ENCODE results near the gene GRM2.

GRM2 gene

DNA sequence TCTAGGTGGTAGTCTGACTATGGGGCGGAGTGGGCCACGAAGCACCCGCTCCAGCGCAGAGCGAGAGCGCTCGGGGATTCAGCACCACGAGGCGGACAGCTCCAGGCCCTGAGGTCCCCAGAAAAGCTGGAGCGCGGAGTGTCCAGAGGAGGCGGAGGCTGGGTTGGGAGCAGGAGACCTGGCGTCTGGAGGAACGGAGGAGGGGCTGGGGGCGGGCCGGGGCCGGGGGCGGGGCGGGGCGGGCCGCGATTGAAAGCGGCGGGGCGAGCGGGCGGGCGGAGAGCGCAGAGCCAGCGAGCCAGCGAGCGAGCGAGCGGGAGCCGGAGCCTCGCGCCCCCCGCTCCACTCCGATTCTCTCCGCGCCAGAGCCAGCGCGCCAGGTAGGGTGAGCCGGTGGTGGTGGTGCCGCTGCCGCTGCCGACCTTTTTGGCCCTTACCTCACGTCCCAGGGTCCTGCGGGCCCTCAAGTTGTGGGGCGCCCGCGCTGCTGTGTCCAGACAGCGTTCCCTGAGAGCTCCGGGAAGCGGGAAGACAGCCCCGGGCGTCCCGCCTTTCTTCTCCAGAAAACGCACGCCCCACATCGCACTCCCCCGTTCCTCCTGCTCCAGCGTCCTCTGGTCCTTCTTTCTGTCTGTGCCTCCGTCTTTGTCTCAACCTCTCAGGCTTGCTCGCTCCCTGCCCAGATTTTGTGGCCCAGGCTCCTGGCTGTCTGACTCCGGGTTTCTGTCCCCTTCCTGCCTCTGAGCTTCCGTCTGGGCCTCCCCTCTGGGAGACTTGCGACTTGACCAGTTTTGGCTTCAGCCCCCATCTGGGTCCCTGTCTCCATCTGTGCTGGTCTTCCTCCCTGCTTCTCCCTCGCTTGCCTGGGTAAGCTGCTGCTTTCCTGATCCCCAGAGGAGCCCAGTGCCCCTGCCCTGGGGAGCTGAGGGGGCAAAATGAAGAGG, at the start of gene GRM2:
Gene GRM2 (plus strand): TSS at position 281 of the 944 bp plus-strand sequence. CDS start 1,916 bp downstream, outside the sequence.
- DNase-seq, result peak in 1 of 2 donors; percentile 12

DNA sequence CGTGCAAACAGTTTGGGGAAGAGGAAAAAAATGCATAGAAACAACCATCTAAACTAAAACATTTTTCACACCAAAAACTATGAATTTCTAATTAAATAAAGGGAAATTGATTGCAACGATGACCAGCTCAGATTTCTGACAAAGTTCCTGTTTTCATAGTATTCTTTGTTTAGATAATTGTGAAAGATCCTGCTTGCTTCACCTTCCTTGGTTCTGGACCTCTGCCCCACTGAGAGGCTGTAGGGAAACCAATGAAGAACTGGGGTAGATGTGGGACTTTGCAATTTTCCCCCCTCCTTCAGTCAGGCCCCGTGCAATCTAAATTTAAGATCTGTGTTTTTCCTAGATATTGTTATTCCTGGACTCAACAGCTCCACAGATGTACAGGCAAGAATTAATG, 49.6 kb upstream of the GRM2 start:
- no peak for DNase-seq

DNA sequence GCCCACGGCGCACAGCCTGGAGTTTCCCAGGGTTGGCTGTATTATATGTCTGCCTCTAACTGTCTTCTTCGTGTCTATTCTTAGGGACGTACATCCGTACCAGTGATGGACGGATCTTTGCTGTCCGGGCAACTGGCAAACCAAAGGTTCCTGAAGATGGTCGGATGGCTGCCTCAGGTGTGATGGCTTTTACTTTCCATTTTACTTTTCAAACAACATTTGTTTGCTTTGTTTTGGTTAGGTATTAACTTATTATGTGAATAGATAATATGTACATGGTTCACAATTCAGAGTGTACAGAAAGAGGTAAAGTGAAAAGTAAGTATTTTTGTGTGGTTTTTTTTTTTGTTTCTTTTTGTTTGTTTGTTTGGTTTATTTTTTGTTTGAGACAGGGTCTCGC, 46.9 kb upstream of the GRM2 start:
- no peak for DNase-seq

DNA sequence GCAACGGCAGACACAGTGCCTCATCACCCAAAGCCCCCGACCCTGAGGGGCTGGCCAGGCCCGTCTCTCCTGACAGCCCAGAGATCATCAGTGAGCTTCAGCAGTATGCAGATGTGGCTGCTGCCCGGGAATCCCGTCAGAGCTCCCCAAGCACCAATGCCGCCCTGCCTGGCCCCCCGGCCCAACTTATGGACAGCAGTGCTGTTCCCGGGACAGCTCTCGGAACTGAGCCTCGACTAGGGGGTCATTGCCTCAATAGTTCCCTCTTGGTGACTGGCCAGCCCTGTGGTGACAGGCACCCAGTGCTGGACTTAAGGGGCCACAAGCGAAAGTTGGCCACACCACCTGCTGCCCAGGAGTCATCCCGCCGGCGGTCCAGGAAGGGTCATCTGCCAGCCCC, 44.4 kb upstream of the GRM2 start:
- DNase-seq, result no peak

DNA sequence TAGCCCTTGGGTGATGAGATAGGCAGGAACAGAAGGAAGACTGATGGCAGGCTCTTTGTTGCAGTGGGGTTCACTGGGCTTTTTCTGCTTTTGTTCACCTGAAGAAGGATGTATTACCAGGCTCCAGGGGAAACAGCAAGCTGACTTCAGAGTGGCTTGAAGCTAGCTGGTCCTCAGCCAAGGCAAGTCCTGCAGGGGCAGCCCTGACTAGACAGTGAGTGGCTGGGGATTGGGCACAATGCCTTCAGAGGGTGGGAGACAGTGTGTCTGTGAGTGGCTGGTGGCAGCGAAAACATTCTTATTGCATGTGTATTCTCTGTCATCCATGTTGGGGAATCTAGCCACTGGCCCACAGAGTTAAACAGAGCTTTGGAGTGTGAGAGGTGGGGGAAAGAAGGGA, 38.1 kb upstream of the GRM2 start:
- no peak for DNase-seq

DNA sequence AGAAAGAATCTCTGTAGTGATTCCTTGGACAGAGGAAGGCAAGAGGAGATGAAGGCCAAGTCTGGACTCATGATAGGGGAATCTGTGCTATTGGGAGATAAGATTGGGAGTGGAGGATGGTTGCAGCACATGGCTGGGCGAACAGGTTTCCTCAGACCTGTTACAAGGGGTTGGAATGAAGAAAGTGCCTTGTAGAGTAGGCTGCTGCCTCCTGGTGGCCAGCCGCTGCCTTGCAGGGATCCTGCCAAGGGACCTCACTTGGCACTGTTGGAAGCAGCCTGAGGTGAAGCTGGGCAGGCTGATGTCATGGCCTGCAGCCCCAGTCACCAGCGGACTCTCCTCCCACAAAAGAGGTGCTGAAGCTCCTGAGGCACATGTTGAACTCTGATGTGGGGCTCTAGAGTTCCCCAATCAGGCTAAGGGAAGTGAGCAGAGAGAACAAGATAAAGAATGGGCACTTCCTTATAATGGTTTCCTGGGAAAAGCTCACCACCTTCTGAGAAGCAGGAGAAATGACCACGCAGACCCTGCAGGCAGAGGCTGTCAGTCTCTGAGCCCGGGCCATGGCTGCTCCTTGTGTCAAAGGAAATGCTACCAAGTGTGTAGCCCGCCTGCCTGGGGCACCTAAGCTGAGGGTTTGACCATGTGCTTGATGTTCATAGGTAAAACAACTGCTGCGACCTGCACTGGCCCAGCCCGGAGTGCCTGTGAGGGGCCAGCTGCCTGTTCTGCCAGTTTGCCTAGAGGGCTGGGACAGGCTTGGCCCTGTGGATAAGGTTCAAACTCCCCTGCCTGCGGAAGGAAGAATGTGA, 37.4 kb upstream of the GRM2 start:
- peak; percentile 83 for DNase-seq

DNA sequence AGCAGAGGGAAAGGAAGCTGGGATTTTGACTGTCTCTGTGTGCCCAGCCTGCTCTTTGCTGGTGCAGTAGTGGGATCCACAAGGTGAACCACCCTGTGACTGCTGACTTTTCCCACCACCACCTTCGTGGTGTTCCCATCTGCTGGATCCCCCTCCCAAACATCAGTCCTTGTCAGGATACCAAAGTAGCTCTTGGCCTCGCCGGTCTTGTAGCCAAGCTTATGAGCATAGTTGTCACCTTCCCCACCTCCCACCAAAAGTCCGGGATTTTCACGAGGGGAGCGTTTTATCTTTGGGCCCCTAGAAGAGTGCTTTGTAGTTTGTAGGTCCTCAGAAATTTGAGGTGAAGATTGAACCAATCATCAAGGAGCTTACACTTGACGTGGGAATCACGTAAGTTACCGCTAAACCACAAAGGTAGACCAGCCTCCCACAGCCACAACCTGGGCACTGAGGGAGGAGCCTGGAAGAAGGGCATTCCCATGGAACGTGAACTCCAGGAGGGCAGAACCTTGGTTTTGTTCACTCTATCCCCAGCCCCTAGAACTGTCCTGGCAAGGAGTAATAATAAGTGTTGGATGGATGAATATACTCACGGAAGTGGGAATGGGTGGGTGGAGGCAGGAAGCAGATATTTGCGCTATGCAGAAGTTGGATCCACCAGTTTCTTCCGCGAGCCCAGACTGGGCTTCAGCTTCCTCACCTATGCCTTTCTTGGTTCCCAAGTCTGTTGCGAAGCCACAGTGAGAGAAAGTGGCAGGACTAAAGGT, 36.6 kb upstream of the GRM2 start:
- DNase-seq, result peak; percentile 23 to 72

DNA sequence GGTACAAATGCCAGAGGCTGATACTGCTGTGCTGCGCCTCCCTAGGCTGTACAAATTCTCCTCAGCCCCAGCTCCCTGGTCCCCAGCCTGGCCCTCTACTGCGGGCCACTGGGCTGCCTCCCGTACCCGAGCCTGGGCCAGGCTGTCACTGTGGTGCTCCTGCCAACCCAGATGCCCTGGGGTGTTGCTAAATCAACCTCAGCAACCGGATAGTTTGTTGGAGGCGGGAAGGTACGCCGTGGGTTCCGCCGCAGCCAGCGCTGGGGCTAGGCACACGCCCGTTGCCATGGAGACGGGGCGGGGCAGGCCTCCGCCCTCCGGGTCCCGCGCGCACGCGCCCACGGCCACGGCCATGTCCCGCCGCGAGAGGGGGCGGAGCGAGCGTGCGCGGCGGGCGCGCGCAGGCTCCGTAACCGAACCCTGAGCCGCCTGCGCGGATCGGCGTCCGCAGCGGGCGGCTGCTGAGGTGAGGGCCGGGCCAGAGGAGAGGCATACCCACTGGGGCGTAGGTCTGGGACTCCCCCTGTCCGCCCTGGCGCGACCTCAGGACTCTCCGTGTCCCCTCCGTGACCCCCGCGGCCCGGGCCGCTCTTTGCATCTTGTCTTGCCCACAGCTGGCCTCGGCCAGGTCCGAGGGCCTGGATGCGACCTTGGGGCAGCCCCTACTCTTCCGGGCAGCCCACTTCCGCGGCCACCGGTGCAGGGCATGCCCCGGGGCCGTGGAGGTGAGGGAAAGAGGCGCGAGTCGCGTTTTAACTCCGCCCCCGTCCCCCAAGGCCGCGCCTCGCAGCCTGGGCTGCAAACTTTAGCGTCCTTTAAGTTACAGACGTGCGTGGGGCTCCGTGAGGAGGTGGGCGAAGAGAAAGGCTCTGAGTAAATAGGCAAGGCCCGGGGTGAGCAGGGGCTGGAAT, 35.8 kb upstream of the GRM2 start, which contains the start of gene TEX264:
Gene TEX264 (plus strand): TSS at position 430 of the 911 bp plus-strand sequence. CDS start 3,053 bp downstream, outside the sequence.
- peak; percentile 94 for DNase-seq

DNA sequence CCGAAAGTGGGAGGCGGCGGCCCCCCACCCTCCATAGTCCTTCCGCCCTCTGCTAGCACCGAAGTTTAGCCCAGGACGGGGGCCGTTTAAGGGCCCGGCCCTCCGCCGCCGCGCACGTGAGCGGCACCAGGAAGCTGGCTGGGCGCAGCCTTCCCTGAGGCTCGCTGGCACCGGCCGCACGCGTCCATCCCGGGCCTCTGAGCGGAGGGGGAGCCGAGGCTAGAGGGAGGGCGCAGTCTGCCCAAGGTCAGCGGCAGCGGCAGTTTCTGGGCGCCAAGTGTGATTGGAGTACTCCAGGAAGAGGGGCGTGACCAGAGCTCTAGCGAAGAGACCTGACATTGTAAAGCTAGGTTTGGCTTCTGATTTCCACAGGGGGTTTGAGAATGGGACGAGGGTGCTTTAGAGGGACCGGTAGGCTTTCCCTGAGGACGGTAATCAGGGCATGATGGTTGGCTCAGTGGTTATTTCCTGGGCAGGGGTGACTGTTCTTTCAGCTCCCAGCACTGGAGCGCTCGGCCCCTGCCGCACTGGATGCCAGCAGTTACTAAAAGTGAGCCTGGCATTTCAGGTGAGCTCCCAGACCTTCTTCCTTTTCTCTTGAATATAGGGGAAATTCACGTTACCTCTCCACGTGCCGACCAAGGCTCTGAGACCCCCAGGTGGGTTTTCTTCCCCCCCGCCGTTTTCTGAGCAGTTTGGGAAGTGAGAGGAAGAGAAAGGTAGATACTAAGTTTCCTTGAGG, 35.0 kb upstream of the GRM2 start:
- DNase-seq, result peak; percentile 52 to 57

DNA sequence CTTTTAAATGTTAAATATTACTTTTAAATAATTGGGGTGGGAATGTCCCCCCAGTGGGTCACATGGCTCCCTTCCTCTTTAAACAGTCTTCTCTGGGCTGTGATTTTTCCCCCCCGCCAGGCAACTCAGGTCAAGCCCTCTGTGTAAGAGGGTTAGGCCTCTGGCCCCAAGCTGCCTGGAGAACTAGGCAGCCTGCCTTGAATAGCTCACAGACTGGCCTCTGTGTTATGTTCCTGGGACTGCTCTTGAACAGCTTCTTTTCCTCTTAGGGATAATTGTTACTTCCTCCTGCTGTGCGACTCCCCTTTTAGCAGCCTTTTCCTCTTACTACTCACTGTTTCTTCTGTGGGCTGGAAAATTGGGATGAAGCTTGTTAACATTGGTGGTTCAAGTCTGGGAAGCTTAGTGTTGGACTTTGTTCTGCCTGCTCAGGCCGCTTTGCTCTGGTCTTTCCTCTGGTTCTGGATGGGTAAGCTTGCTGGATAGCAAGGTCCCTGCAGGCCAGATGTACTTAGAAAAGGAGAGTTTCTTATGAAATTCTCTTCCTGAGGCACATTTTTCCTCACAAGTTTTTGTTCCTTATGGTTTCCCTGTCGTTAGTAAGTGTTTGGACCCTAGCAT, 33.6 kb upstream of the GRM2 start:
- DNase-seq, result no peak

DNA sequence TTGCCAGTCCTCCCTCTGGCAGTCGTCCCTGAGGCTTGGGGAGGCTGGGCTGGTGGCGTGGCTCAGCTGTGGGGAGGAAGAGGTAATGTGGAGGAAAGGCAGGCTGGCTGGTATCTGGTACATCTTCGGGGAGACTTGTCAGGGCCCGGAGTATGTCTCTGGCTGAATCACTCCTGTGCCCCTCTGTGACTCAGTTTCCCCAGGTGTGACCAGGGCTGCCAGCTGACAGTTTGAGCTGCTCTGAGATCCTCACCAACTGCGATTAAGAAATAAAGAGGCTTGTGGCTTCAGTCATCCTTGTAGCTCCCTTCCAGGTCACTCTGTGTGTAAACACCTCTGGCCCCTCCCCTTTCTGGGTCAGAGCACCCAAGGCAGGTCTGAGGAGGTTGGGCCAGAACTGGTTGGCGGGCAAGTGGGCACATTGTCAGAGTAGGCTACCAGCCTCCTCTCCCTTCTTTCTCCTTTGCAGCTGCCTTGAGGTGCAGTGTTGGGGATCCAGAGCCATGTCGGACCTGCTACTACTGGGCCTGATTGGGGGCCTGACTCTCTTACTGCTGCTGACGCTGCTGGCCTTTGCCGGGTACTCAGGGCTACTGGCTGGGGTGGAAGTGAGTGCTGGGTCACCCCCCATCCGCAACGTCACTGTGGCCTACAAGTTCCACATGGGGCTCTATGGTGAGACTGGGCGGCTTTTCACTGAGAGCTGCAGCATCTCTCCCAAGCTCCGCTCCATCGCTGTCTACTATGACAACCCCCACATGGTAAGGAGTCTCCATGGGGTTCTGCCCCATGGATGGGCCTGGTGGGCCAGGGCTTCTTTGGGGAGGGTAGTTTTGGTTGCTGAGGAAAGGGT, 32.8 kb upstream of the GRM2 start:
- no peak for DNase-seq

DNA sequence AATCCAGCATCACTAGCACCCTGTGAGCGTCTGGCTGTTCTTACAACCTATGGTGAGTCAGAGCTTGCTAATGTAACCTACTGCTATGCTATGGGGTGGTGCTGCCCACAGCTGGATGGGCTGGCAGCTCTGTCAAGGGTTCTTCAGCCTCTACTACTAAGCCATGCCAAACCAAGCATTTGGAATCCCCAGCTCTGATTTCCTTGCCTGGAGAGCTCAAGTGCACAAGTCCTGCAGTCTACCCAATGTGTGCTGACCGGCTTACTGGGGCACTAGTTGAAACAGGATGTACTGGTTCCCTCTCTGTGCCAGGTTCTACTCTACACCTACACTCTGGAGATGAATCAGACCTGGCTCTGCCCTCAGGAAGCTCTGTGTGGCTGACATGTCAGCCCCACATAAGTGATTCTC, 31.7 kb upstream of the GRM2 start:
- DNase-seq, result no peak

DNA sequence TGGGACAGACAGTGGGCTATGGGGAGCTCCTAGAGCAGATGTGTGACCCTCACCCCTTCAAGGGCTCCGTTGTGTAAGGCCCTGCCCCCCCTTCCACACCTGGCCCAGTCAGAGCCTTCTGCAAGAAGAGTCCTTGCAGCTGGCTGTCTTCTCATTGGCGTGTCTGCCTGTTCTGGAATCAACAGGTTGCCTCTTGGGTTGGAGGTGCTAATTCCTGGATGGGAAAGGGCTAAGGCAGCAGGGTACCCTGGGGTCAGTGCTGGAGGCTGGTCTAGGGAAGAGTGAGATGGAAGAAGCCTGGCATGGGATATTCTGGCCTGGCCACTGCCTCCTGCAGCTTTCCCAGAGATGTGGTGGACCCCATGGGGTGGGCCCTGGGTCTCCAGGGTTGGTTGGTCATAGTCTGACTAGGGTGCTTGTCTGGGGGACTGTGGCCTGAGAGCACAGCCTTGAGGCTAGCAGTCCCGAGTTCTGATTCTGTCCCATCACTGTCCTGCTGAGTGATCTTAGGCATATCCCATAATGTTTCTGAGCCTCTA, 30.7 kb upstream of the GRM2 start:
- DNase-seq, result no peak

DNA sequence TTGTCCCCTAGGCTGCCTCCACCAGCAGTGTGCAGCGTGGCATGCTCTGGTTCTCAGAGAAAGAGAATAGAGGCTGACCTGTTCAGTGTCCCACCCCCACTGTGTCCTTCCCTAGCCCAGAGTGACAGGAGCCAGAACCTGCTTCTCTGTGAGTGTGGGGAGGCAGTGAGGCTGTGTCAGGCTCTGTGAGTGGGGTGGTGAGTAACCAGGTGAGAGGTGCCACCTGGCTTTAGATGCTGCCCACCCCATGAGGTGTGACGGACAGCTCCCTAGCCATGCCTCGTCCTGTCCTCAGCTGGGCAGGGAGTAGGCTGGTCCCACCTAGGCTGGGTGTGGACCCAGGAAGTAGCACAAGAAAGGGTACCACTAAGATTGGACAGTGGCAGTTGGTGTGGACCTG, 29.5 kb upstream of the GRM2 start:
- no peak for DNase-seq

DNA sequence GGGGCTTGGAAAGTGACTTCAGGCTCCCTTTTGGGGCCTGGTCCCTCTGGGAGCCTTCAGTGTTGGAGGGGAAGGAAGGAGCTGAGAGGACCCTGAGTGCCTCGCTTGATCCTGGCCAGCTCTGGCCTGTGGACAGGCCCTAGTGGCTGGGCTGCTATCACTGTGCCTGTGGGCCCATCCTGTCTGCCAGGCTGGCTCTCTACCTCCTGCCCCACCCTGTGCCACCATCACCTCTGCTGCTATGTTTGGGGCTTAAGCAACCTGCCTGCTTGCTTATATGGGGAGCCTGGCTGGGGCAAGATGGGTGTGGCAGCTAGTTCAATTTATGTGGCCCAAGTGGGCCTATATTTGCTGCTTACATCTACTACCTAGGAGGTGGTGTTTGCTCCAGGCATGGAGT, 28.7 kb upstream of the GRM2 start:
- DNase-seq, result no peak

DNA sequence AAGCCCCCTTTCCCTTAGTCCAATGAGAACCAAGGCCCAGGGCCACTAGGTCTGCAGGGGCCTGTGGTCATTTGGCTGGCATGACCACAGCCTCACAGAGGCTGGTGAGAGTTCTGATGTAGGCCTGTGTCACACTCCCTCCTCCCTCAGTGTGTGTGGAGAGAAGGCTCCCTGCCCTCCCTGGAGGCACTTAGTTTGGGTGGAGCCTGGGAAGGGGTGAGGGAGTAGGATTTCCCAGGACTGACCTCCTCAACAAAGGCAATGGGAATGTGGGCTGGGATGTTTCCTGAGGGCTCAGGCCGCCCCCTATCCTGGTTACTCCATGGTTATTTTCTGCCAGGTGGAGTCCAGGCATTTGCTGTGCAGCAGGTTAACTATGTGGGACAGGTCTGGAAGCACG, 28.2 kb upstream of the GRM2 start:
- no peak for DNase-seq

DNA sequence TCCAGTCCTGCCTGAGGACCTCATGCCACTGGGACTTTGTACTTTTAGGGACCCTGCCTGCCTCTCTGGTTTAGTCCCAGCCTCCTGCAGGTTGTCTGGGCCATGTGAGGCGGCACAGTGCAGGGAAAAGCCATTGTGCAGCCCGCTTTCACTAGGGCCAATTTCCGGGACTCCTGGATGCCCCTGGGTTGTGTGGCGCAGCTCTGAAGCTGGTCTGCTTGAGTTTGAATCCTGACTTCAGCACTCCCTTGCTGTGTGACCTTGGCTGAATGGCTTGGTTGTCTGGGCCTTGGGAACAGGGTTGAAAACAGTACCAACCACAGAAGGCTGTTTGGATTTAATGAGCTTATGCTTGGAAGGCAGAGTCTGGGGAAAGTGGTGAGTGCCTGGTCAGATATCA, 27.6 kb upstream of the GRM2 start:
- no peak for DNase-seq

DNA sequence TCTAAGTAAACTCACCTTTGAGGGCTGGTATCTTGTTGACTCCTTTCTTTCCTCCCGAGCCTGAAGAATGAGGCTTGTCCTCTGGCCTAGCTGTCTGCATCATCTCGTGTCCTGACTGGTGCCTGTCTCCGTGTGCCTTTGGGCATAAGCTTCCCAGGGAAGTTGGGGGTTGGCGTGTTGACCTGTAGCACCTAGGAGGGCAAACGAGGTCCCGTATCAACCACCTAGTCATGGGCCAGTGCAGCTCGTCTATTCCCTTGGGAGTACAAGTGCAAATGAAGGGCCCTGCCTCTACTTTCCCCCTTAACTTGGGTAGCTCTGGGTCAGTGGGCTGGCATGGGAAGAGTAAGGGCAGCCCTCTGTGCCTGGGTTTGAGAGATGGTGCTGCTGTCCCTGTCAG, 27.1 kb upstream of the GRM2 start:
- no peak for DNase-seq

DNA sequence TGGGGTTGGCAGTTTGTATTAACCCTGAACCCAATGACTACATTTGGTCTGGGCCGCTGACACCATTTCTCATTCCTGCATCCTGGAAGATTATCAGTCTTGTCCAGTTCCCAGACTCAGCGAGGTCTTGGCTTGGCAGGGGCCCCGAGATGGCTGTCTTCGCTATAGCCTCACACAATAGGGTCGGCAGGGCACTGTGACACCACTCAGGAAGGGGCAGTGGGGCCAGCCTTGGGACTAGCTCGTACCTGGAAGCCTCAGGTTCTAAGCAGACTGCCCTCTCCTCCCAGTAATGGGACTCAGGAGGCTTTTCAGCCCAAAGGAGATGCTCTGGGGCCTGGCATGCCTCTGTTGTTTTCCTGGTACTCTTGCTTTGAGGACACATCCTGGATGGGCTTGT, 26.7 kb upstream of the GRM2 start:
- no peak for DNase-seq

Measured in CD4-positive, alpha-beta T cell treated with Interleukin-4 for 1 hour (primary cell).